K562 (cell line): ENCODE data around the gene TUBGCP6. TPM values are rescaled to one million over a fixed set of nuclear protein-coding genes. Genes with fewer than 3 reads are reported as not detected.

Experiments used
- ATAC-seq: fragments of 200-7000 bp; cut with Tn5 transposase; 3 replicates; pipeline ENCODE4 v1.9.1; 2020; ENCODE audit warnings: moderate library complexity
- BruUV-seq: library from RNA; stranded (reverse); fragments of 400-500 nt; replicated peaks from 2 replicates; lab custom pipeline; 2021; lab: Mats Ljungman, UMichigan
- CTCF ChIA-PET: fragments of 300-600 bp; formaldehyde crosslinking; extraction: SDS; loops from one replicate; lab custom pipeline; 2021; ENCODE audit warnings: low intra/inter-chr PET ratio; lab: Yijun Ruan, JAX
- POLR2A ChIA-PET: fragments of 300-600, 350-650 bp; sonication (Branson Sonifier 250); formaldehyde crosslinking; extraction: SDS; loops from one replicate; lab custom pipeline; 2021; ENCODE audit warnings: antibody characterized with exemption, inconsistent platforms; lab: Yijun Ruan, JAX
- DNase-seq, 4 experiments: peaks; one replicate each; pipeline versions ENCODE4 v3.0.0 to v3.0.0-alpha.2; 2011 to 2018; ENCODE audit warnings: low spot score in 3 of 4, mixed read lengths in 3 of 4; ENCODE audit errors: extremely low read depth in 1 of 4
- FAIRE-seq: peaks from 2 replicates; lab custom pipeline; 2011; peaks lifted over from hg19 to GRCh38; lab: Jason Lieb, UNC
- H2AFZ ChIP-seq: 2 replicates; pipeline ENCODE4 v1.6.0; 2011; ENCODE audit warnings: low read depth, low read length, control low read depth, inconsistent platforms
- H3K27ac ChIP-seq: fragments of 200-600 bp; 3 replicates; pipeline ENCODE4 v1.8.0; 2011; ENCODE audit warnings: low read depth, mild to moderate bottlenecking, control low read depth, inconsistent platforms, low read length, moderate library complexity, mixed read lengths; ENCODE audit errors: extremely low read depth
- H3K27me3 ChIP-seq, 2 experiments: fragments of 300-600 bp in 1 of 2; 2 replicates in 1 of 2; 3 replicates in 1 of 2; pipeline versions ENCODE4 v1.6.0 to v1.8.0; 2011; ENCODE audit warnings: inconsistent platforms in 2 of 2, low read length in 2 of 2, mild to moderate bottlenecking in 1 of 2, mixed read lengths in 1 of 2, moderate library complexity in 1 of 2; ENCODE audit not compliant: control insufficient read depth in 2 of 2, insufficient read depth in 2 of 2
- H3K36me3 ChIP-seq: fragments of 300-600 bp; 3 replicates; pipeline ENCODE4 v1.8.0; 2011; ENCODE audit warnings: mild to moderate bottlenecking, low read length, inconsistent platforms; ENCODE audit not compliant: control insufficient read depth, insufficient read depth
- H3K4me1 ChIP-seq, 2 experiments: fragments of 200-600 bp in 1 of 2; replicated peaks in 1 of 2; 2 replicates in 1 of 2; 3 replicates in 1 of 2; pipeline versions ENCODE4 v1.5.1 to v1.8.0; 2011; ENCODE audit warnings: inconsistent platforms in 2 of 2, low read length in 2 of 2, mild to moderate bottlenecking in 1 of 2, mixed read lengths in 1 of 2, moderate library complexity in 1 of 2; ENCODE audit not compliant: control insufficient read depth in 2 of 2, insufficient read depth in 2 of 2
- H3K4me2 ChIP-seq: 2 replicates; pipeline ENCODE4 v1.6.1; 2011; ENCODE audit warnings: low read length, control low read depth, inconsistent platforms, mixed read lengths; ENCODE audit not compliant: insufficient read depth
- H3K4me3 ChIP-seq: fragments of 200-600 bp; sonication (generic), shearing (Covaris generic); 2 replicates; pipeline ENCODE4 v1.5.1; 2016; ENCODE audit warnings: control low read depth, inconsistent platforms
- H3K79me2 ChIP-seq: fragments of 200-600 bp; 3 replicates; pipeline ENCODE4 v1.8.0; 2011; ENCODE audit warnings: low read length, inconsistent platforms; ENCODE audit not compliant: control insufficient read depth, insufficient read depth
- H3K9ac ChIP-seq, 2 experiments: 2 replicates each; pipeline versions ENCODE4 v1.6.0 to v1.6.1; 2011; ENCODE audit warnings: low read depth in 2 of 2, low read length in 2 of 2, control low read depth in 1 of 2, inconsistent platforms in 1 of 2, mild to moderate bottlenecking in 1 of 2, mixed read lengths in 1 of 2; ENCODE audit not compliant: insufficient read depth in 1 of 2
- H3K9me1 ChIP-seq: one replicate; pipeline ENCODE4 v1.6.0; 2011; ENCODE audit warnings: inconsistent platforms, mild to moderate bottlenecking, low read length, moderate library complexity; ENCODE audit not compliant: control insufficient read depth, insufficient read depth
- H3K9me3 ChIP-seq: replicated peaks from 2 replicates; pipeline ENCODE4 v1.5.1; 2011; ENCODE audit warnings: low read depth, low read length, inconsistent platforms; ENCODE audit not compliant: control insufficient read depth, insufficient read depth
- H4K20me1 ChIP-seq: replicated peaks from 2 replicates; pipeline ENCODE4 v1.6.1; 2011; ENCODE audit warnings: low read length, inconsistent platforms, mixed read lengths; ENCODE audit not compliant: control insufficient read depth, insufficient read depth
- EHMT2 ChIP-seq: fragments of 450-650 bp; IDR thresholded peaks from 2 replicates; pipeline ENCODE4 v1.6.1; 2018; ENCODE audit warnings: antibody characterized with exemption
- ELF1 ChIP-seq: fragments of 200-800 bp; sonication (Bioruptor generic); IDR thresholded peaks from 2 replicates; pipeline ENCODE4 v1.6.1; 2016; ENCODE audit warnings: missing genetic modification characterization, missing compliant biosample characterization
- EWSR1 ChIP-seq: fragments of 450-650 bp; IDR thresholded peaks from 2 replicates; pipeline ENCODE4 v1.6.1; 2018; ENCODE audit warnings: borderline replicate concordance, mild to moderate bottlenecking, low read depth, moderate library complexity; ENCODE audit not compliant: partially characterized antibody
- GMEB1 ChIP-seq: fragments of 250-450 bp; sonication (Bioruptor Pico); IDR thresholded peaks from 2 replicates; pipeline ENCODE4 v1.4.0; 2020; ENCODE audit warnings: mild to moderate bottlenecking
- MCM3 ChIP-seq: fragments of 450-650 bp; IDR thresholded peaks from 2 replicates; pipeline ENCODE4 v1.6.1; 2016
- MTA3 ChIP-seq: fragments of 450-650 bp; formaldehyde crosslinking; IDR thresholded peaks from 2 replicates; pipeline ENCODE4 v1.6.1; 2017; ENCODE audit warnings: mild to moderate bottlenecking, borderline replicate concordance
- MYC ChIP-seq, 2 experiments: fragments of 250-450 bp in 1 of 2; sonication (Bioruptor Pico) in 1 of 2; IDR thresholded peaks; 2 replicates each; pipeline versions ENCODE4 v1.5.1 to v1.6.1; 2012 to 2021; ENCODE audit warnings: low read depth in 2 of 2, borderline replicate concordance in 1 of 2, improper control_type of control experiment in 1 of 2, low read length in 1 of 2, mild to moderate bottlenecking in 1 of 2, moderate library complexity in 1 of 2
- RBM15 ChIP-seq: fragments of 200-400 bp; formaldehyde crosslinking; IDR thresholded peaks from 2 replicates; pipeline ENCODE4 v1.6.1; 2018; ENCODE audit warnings: mild to moderate bottlenecking, low read length, moderate library complexity; ENCODE audit not compliant: insufficient read depth
- RERE ChIP-seq: sonication (generic); formaldehyde crosslinking; IDR thresholded peaks from 2 replicates; pipeline ENCODE4 v1.8.0; 2023; ENCODE audit warnings: missing genetic modification reagents, mild to moderate bottlenecking, borderline replicate concordance
- RHOXF2B ChIP-seq: fragments of 250-450 bp; sonication (Bioruptor Pico); conservative IDR thresholded peaks from 2 replicates; pipeline ENCODE4 v1.5.1; 2021
- SIRT6 ChIP-seq: IDR thresholded peaks from one replicate; pipeline ENCODE4 v1.6.1; 2012; ENCODE audit warnings: low read depth, mild to moderate bottlenecking, control low read depth, inconsistent platforms, low read length, moderate library complexity
- SMARCA5 ChIP-seq: fragments of 450-650 bp; IDR thresholded peaks from 2 replicates; pipeline ENCODE4 v1.6.1; 2016
- SP2 ChIP-seq: IDR thresholded peaks from 2 replicates; pipeline ENCODE4 v1.6.1; 2011; ENCODE audit warnings: mild to moderate bottlenecking, low read depth, low read length, moderate library complexity; ENCODE audit not compliant: poor library complexity, severe bottlenecking; ENCODE audit errors: extremely low read depth
- TCFL5 ChIP-seq: fragments of 250-450 bp; sonication (Bioruptor Pico); conservative IDR thresholded peaks from 2 replicates; pipeline ENCODE4 v1.6.1; 2021; ENCODE audit warnings: mild to moderate bottlenecking, moderate library complexity, matching md5 sums
- THAP7 ChIP-seq: fragments of 250-450 bp; sonication (Bioruptor Pico); IDR thresholded peaks from 2 replicates; pipeline ENCODE4 v1.5.0; 2021
- ZNF717 ChIP-seq: fragments of 250-450 bp; sonication (Bioruptor Pico); IDR thresholded peaks from 2 replicates; pipeline ENCODE4 v1.5.0; 2021
- WGBS: fragments of 100-300 bp; shearing (Covaris generic); methylation state at CpG from one replicate; pipeline ENCODE4 v1.1.6; 2016; ENCODE audit warnings: low coverage, mixed read lengths; ENCODE audit not compliant: insufficient coverage; ENCODE audit errors: missing lambda C conversion rate; 5-methylcytosine and 5-hydroxymethylcytosine counted together
- in situ Hi-C: fragments of 300-500 bp; cut with MboI; formaldehyde crosslinking; loops from 4 replicates; pipeline ENCODE4 v1.15.0; 2018; ENCODE audit warnings: inconsistent platforms, mixed read lengths
- intact Hi-C: fragments of 100-400 bp; cut with micrococcal nuclease; formaldehyde crosslinking; loops from 2 replicates; pipeline ENCODE4 v1.14.2; 2022
- polyA plus RNA-seq, 8 experiments: library from polyadenylated mRNA; depleted of rRNA in 4 of 8; stranded (reverse) in 5 of 8; unstranded in 3 of 8; fragments of >200 nt; fragmentation: Nextera tagmentation in 2 of 8; fragmentation: Illumina TruSeq in 1 of 8; extraction: Ambion mirVana in 2 of 8; extraction: Trizol in 1 of 8; gene quantifications; 2 replicates each; pipeline versions ENCODE4 v1.2.1 to v1.2.3, GENCODE V29; 2011 to 2014; ENCODE audit warnings: inconsistent platforms in 1 of 8, missing spikeins in 1 of 8
- total RNA-seq, 7 experiments: library from RNA; depleted of rRNA in 6 of 7; stranded (reverse); fragments of >200 nt in 6 of 7; fragmentation: Illumina TruSeq in 2 of 7; extraction: Trizol in 2 of 7; gene quantifications; 2 replicates each; pipeline versions ENCODE4 v1.2.1 to v1.2.3, GENCODE V29; 2011 to 2021; ENCODE audit warnings: low replicate concordance in 1 of 7

Gene TUBGCP6
- total and polyA plus RNA-seq, 9 of the 15 experiments (the other 6 are each of a cell fraction or from before 2014, with no cell fraction given): 0.76 to 33.0 (median 10.1) TPM

GRCh38 chr22:50281957-50282356, 37.1 kb upstream of the TUBGCP6 start:
- ChIA-PET CTCF (no interaction called here), POLR2A (no interaction called here)
- no peaks in the 10 kb centered on the region for H3K27me3 ChIP-seq
- no peak overlapping the region for H2AFZ ChIP-seq
- H3K79me2 ChIP-seq: no peaks in the 10 kb centered on the region
- H4K20me1 ChIP-seq: no peaks in the 10 kb centered on the region
- no peak overlapping the region for H3K4me3 ChIP-seq
- intact Hi-C loops (no loop called here), in situ Hi-C loops (no loop called here)
- H3K9me1 ChIP-seq: no peaks in the 10 kb centered on the region
- DNase-seq: no peak
- no peak overlapping the region for H3K9ac ChIP-seq
- H3K4me1 ChIP-seq: peaks cover 0 to 20% of the 10 kb centered on the region in 2 experiments; a peak in 2 of 5 replicates
- no peak for ATAC-seq
- H3K36me3 ChIP-seq: peaks cover 51% of the 10 kb centered on the region; the same call in 1 of the 3 replicates
- H3K9me3 ChIP-seq: no peaks in the 10 kb centered on the region
- no peak overlapping the region for H3K4me2 ChIP-seq
- BruUV-seq: no TSS peak
- no peak overlapping the region for H3K27ac ChIP-seq
- no peak for FAIRE-seq
- WGBS: 94% methylated on average over 7 of the region's 25 CpGs
- TF ChIP-seq SMARCA5: no peak
- no peak for TF ChIP-seq RHOXF2B (CRISPR knock-in tag)
- TF ChIP-seq GMEB1 (CRISPR knock-in tag): no peak
- no peak for TF ChIP-seq ELF1
- no peak for TF ChIP-seq THAP7 (CRISPR knock-in tag)
- no peak for TF ChIP-seq SIRT6
- TF ChIP-seq MYC (IDR thresholded peaks at IDR 0.05; ENCODE audit: low read depth, low read length): no peak
- TF ChIP-seq MYC (CRISPR knock-in tag; IDR thresholded peaks at IDR 0.05; ENCODE audit: borderline replicate concordance, low read depth): no peak
- TF ChIP-seq MTA3: no peak
- no peak for TF ChIP-seq RBM15
- no peak for TF ChIP-seq RERE (CRISPR knock-in tag)
- TF ChIP-seq EWSR1: no peak
- TF ChIP-seq TCFL5: no peak
- no peak for TF ChIP-seq EHMT2
- TF ChIP-seq ZNF717 (CRISPR knock-in tag): no peak
- no peak for TF ChIP-seq SP2
- TF ChIP-seq MCM3: no peak
